ENCODE data around the gene OSBPL9. TPM values are rescaled to one million over a fixed set of nuclear protein-coding genes. Genes with fewer than 3 reads are reported as not detected.
A peak's percentile ranks its signal among the peaks of the same experiment; 100 is the strongest.

Gene OSBPL9
- total and polyA plus RNA-seq, 2 donors (not counting 1 experiment from before 2014, with no cell fraction given) = 23.1 to 59.6 TPM

- Mint-ChIP-seq H3K27ac (no peak overlapping the region), H3K4me1 (peaks cover 8% of the 10 kb centered on the region), H3K4me3 (no peak overlapping the region), H3K27me3 (no peaks in the 10 kb centered on the region), H3K9me3 (ENCODE audit: insufficient read depth) (no peaks in the 10 kb centered on the region)
- no CpG with 5 or more reads among the region's 1 CpG for WGBS (ENCODE audit: insufficient coverage)
- no peak overlapping the region for H3K4me2 ChIP-seq (replicated peaks; ENCODE audit: low read depth, low read length, poor library complexity, severe bottlenecking)
- no peaks in the 10 kb centered on the region for H3K27me3 ChIP-seq (replicated peaks in 1 of 4; ENCODE audit: control extremely low read depth in 1 of 4, control insufficient read depth in 3 of 4, insufficient read depth in 4 of 4, low read length in 3 of 4)
- ATAC-seq (ENCODE audit: low read depth) = no peak
- no peaks in the 10 kb centered on the region for H3K79me2 ChIP-seq (ENCODE audit: control insufficient read depth, insufficient read depth, low read length)
- no peak overlapping the region for H3K4me3 ChIP-seq (ENCODE audit: control extremely low read depth in 1 of 5, extremely low read depth in 1 of 5, insufficient read depth in 1 of 5, low read depth in 2 of 5, low read length in 4 of 5)
- ChIA-PET POLR2A (no interaction called here), CTCF (no interaction called here)
- no peaks in the 10 kb centered on the region for H3K4me1 ChIP-seq (ENCODE audit: control insufficient read depth in 2 of 2, insufficient read depth in 2 of 2, low read length in 2 of 2)
- peaks cover 5 to 10% of the 10 kb centered on the region in 2 experiments for H3K36me3 ChIP-seq (replicated peaks in 1 of 2; ENCODE audit: control extremely low read depth in 1 of 2, control insufficient read depth in 1 of 2, extremely low read depth in 1 of 2, insufficient read depth in 2 of 2, low read length in 1 of 2)
- no peaks in the 10 kb centered on the region for H3K9me3 ChIP-seq (ENCODE audit: control extremely low read depth in 1 of 3, control insufficient read depth in 2 of 3, insufficient read depth in 1 of 3, low read length in 2 of 3)
- intact Hi-C loops (cut with micrococcal nuclease) = no loop called here
- no peaks in the 10 kb centered on the region for H4K20me1 ChIP-seq (ENCODE audit: control insufficient read depth, insufficient read depth, low read length, poor library complexity, severe bottlenecking)
- TF ChIP-seq EZH2 (IDR thresholded peaks at IDR 0.05; ENCODE audit: borderline replicate concordance, insufficient read depth, low read depth, low read length, poor library complexity, severe bottlenecking) (no peak), CTCF (IDR thresholded peaks at IDR 0.05) (no peak)
- no peak for DNase-seq
- no peak overlapping the region for H3K9ac ChIP-seq (ENCODE audit: low read length)
- no peak overlapping the region for H2AFZ ChIP-seq (ENCODE audit: insufficient read depth, low read depth, low read length, poor library complexity, severe bottlenecking)
- no peak overlapping the region for H3K27ac ChIP-seq (ENCODE audit: low read length in 2 of 2)
These were observed 144.5 kb downstream of the OSBPL9 start for GRCh38 chr1:51761351-51761750.

- Histone ChIP-seq H3K27ac (ENCODE audit: low read length in 2 of 2) (no peak overlapping the region), H3K4me2 (replicated peaks; ENCODE audit: low read depth, low read length, poor library complexity, severe bottlenecking) (no peak overlapping the region), H4K20me1 (ENCODE audit: control insufficient read depth, insufficient read depth, low read length, poor library complexity, severe bottlenecking) (no peaks in the 10 kb centered on the region), H3K36me3 (replicated peaks in 1 of 2; ENCODE audit: control extremely low read depth in 1 of 2, control insufficient read depth in 1 of 2, extremely low read depth in 1 of 2, insufficient read depth in 2 of 2, low read length in 1 of 2) (peaks cover 2 to 34% of the 10 kb centered on the region in 2 experiments), H3K79me2 (ENCODE audit: control insufficient read depth, insufficient read depth, low read length) (no peaks in the 10 kb centered on the region), H3K4me1 (ENCODE audit: control insufficient read depth in 2 of 2, insufficient read depth in 2 of 2, low read length in 2 of 2) (no peaks in the 10 kb centered on the region), H3K4me3 (ENCODE audit: control extremely low read depth in 1 of 5, extremely low read depth in 1 of 5, insufficient read depth in 1 of 5, low read depth in 2 of 5, low read length in 4 of 5) (no peak overlapping the region), H2AFZ (ENCODE audit: insufficient read depth, low read depth, low read length, poor library complexity, severe bottlenecking) (no peak overlapping the region), H3K9ac (ENCODE audit: low read length) (no peak overlapping the region), H3K27me3 (replicated peaks in 1 of 4; ENCODE audit: control extremely low read depth in 1 of 4, control insufficient read depth in 3 of 4, insufficient read depth in 4 of 4, low read length in 3 of 4) (no peaks in the 10 kb centered on the region), H3K9me3 (ENCODE audit: control extremely low read depth in 1 of 3, control insufficient read depth in 2 of 3, insufficient read depth in 1 of 3, low read length in 2 of 3) (no peaks in the 10 kb centered on the region)
- CTCF ChIA-PET = interaction anchor here (0.6 to 3.0 kb wide), 35 partner anchors 8 to 995 kb away, joined by 3 to 21 read pairs (median 4); no protein-coding TSS in a partner anchor
- ATAC-seq (ENCODE audit: low read depth) (peak; percentile 54), DNase-seq (peak; percentile 63)
- TF ChIP-seq EZH2 (IDR thresholded peaks at IDR 0.05; ENCODE audit: borderline replicate concordance, insufficient read depth, low read depth, low read length, poor library complexity, severe bottlenecking) (no peak), CTCF (IDR thresholded peaks at IDR 0.05) (peak; percentile 94)
- WGBS (ENCODE audit: insufficient coverage) = no CpG with 5 or more reads among the region's 6 CpGs
- no peaks in the 10 kb centered on the region for H3K27me3 Mint-ChIP-seq
- POLR2A ChIA-PET = interaction anchor here (0.6 kb wide), 1 partner anchor 1153 kb away, joined by 3 read pairs; no protein-coding TSS in a partner anchor
- intact Hi-C loops (cut with micrococcal nuclease) = loop anchor here (1.0 to 2.0 kb wide), 2 partner anchors 40 to 142 kb away; no protein-coding TSS in a partner anchor
- H3K27ac Mint-ChIP-seq = no peak overlapping the region
- H3K4me1 Mint-ChIP-seq = peaks cover 13% of the 10 kb centered on the region
- H3K4me3 Mint-ChIP-seq = no peak overlapping the region
- H3K9me3 Mint-ChIP-seq (ENCODE audit: insufficient read depth) = no peaks in the 10 kb centered on the region
These were observed 152.2 kb downstream of the OSBPL9 start for GRCh38 chr1:51768971-51769588.

Measured in B cell (primary cell).